K562 (cell line): ENCODE results near the gene ARMC8. TPM values are rescaled to one million over a fixed set of nuclear protein-coding genes. Genes with fewer than 3 reads are reported as not detected.

Experiments used
- AFF4 ChIP-seq: sonication (generic); formaldehyde crosslinking; IDR thresholded peaks from 2 replicates; pipeline ENCODE4 v1.8.0; 2023; ENCODE audit warnings: mild to moderate bottlenecking, missing genetic modification reagents
- E2F6 ChIP-seq, 2 experiments: IDR thresholded peaks; 2 replicates each; pipeline ENCODE4 v1.6.1; 2011; ENCODE audit warnings: borderline replicate concordance in 1 of 2, control low read depth in 1 of 2, low read depth in 1 of 2, low read length in 1 of 2, mild to moderate bottlenecking in 1 of 2, mixed read lengths in 1 of 2, moderate library complexity in 1 of 2; ENCODE audit not compliant: insufficient read depth in 1 of 2, insufficient read length in 1 of 2, poor library complexity in 1 of 2, severe bottlenecking in 1 of 2; ENCODE audit errors: extremely low read depth in 1 of 2
- ERF ChIP-seq: fragments of 450-650 bp; formaldehyde crosslinking; IDR thresholded peaks from 2 replicates; pipeline ENCODE4 v1.4.0; 2020; ENCODE audit warnings: mild to moderate bottlenecking, mixed read lengths
- MBD1 ChIP-seq: fragments of 250-450 bp; sonication (Bioruptor Pico); IDR thresholded peaks from 2 replicates; pipeline ENCODE4 v1.8.0; 2022; ENCODE audit warnings: inconsistent platforms
- RREB1 ChIP-seq: fragments of 250-450 bp; sonication (Bioruptor Pico); IDR thresholded peaks from 2 replicates; pipeline ENCODE4 v1.4.0; 2020
- ZNF280B ChIP-seq: fragments of 250-450 bp; sonication (Bioruptor Pico); IDR thresholded peaks from 2 replicates; pipeline ENCODE4 v1.5.1; 2021; ENCODE audit warnings: mild to moderate bottlenecking
- ZNF395 ChIP-seq: fragments of 200-800 bp; sonication (Bioruptor generic); IDR thresholded peaks from 2 replicates; pipeline ENCODE4 v1.6.1; 2017; ENCODE audit warnings: missing genetic modification characterization, missing compliant biosample characterization
- ZNF695 ChIP-seq: fragments of 450-650 bp; formaldehyde crosslinking; IDR thresholded peaks from 2 replicates; pipeline ENCODE4 v1.4.0; 2020; ENCODE audit warnings: mild to moderate bottlenecking, moderate library complexity
- ZNF766 ChIP-seq: fragments of 200-800 bp; sonication (Bioruptor generic); conservative IDR thresholded peaks from 2 replicates; pipeline ENCODE4 v1.6.1; 2016; ENCODE audit warnings: missing genetic modification characterization, missing compliant biosample characterization
- polyA plus RNA-seq, 8 experiments: library from polyadenylated mRNA; depleted of rRNA in 4 of 8; stranded (reverse) in 5 of 8; unstranded in 3 of 8; fragments of >200 nt; fragmentation: Nextera tagmentation in 2 of 8; fragmentation: Illumina TruSeq in 1 of 8; extraction: Ambion mirVana in 2 of 8; extraction: Trizol in 1 of 8; gene quantifications; 2 replicates each; pipeline versions ENCODE4 v1.2.1 to v1.2.3, GENCODE V29; 2011 to 2014; ENCODE audit warnings: inconsistent platforms in 1 of 8, missing spikeins in 1 of 8
- total RNA-seq, 7 experiments: library from RNA; depleted of rRNA in 6 of 7; stranded (reverse); fragments of >200 nt in 6 of 7; fragmentation: Illumina TruSeq in 2 of 7; extraction: Trizol in 2 of 7; gene quantifications; 2 replicates each; pipeline versions ENCODE4 v1.2.1 to v1.2.3, GENCODE V29; 2011 to 2021; ENCODE audit warnings: low replicate concordance in 1 of 7

ARMC8 gene
- total and polyA plus RNA-seq, 9 of the 15 experiments (the other 6 are each of a cell fraction or from before 2014, with no cell fraction given), result 22.4 to 76.1 (median 37.3) TPM

- no peak for TF ChIP-seq AFF4 (CRISPR knock-in tag)
- TF ChIP-seq ZNF395 (CRISPR knock-in tag), result peak; percentile 85
- no peak for TF ChIP-seq ERF (CRISPR knock-in tag)
- TF ChIP-seq ZNF695 (CRISPR knock-in tag), result no peak
- TF ChIP-seq ZNF280B, result no peak
- TF ChIP-seq MBD1 (CRISPR knock-in tag), result no peak
- peak; percentile 77; the same call in 1 of the 2 replicates for TF ChIP-seq ZNF766 (CRISPR knock-in tag)
- TF ChIP-seq RREB1 (CRISPR knock-in tag), result no peak
- no peak for TF ChIP-seq E2F6 (IDR thresholded peaks at IDR 0.05; ENCODE audit: borderline replicate concordance in 1 of 2, extremely low read depth in 1 of 2, insufficient read depth in 1 of 2, insufficient read length in 1 of 2, low read depth in 1 of 2, low read length in 1 of 2, poor library complexity in 1 of 2, severe bottlenecking in 1 of 2)
Observed at GRCh38 chr3:138199851-138200250, 12.8 kb downstream of the ARMC8 start (continued).
